Islet precursor cell (in vitro differentiated cells): ENCODE measurements around the gene CSPG4.
"Not testable (repeated sequence)": the region's sequence is repeated elsewhere in the genome, so short reads cannot be mapped to it uniquely, and the experiment has no call there.

Experiments
- DNase-seq: peaks from one replicate; pipeline ENCODE4 v3.0.0-alpha.2; 2018

Gene CSPG4, protein sequence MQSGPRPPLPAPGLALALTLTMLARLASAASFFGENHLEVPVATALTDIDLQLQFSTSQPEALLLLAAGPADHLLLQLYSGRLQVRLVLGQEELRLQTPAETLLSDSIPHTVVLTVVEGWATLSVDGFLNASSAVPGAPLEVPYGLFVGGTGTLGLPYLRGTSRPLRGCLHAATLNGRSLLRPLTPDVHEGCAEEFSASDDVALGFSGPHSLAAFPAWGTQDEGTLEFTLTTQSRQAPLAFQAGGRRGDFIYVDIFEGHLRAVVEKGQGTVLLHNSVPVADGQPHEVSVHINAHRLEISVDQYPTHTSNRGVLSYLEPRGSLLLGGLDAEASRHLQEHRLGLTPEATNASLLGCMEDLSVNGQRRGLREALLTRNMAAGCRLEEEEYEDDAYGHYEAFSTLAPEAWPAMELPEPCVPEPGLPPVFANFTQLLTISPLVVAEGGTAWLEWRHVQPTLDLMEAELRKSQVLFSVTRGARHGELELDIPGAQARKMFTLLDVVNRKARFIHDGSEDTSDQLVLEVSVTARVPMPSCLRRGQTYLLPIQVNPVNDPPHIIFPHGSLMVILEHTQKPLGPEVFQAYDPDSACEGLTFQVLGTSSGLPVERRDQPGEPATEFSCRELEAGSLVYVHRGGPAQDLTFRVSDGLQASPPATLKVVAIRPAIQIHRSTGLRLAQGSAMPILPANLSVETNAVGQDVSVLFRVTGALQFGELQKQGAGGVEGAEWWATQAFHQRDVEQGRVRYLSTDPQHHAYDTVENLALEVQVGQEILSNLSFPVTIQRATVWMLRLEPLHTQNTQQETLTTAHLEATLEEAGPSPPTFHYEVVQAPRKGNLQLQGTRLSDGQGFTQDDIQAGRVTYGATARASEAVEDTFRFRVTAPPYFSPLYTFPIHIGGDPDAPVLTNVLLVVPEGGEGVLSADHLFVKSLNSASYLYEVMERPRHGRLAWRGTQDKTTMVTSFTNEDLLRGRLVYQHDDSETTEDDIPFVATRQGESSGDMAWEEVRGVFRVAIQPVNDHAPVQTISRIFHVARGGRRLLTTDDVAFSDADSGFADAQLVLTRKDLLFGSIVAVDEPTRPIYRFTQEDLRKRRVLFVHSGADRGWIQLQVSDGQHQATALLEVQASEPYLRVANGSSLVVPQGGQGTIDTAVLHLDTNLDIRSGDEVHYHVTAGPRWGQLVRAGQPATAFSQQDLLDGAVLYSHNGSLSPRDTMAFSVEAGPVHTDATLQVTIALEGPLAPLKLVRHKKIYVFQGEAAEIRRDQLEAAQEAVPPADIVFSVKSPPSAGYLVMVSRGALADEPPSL (N-terminal part only)

DNA sequence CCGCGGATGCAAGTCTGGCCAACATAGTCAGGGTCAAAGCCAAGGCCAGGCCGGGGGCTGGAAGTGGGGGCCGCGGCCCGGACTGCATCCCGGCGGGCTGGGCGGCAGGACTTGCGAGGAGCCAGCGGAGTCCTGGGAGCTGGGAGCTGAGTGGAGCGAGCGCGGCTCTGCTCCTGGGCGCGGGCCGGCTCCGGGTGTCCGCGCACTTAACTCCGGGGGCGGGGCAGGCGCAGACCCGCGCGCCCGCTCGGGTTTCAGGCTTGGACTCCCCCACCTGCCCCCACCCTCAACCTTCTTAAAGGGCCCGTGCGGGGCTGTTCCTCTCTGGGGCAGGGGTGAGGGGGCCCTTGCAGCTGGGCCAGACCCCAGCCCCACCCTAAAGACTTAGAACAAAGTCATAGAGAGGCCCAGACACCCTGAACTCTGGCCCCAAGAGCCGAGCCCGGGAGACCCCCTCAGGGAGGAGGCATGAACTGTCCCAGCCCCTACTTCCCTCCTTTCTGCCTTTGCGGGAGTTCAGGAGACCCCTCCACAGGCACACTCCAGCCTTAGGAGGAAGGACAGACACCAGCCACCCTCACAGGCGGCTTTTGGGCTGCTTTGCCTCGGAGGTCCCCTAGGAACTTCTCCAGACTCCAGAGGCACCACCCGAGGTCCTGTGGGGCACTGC lies at the start of gene CSPG4:
CSPG4 (minus strand) TSS at position 181 of the 670 bp plus-strand sequence; CDS start at position 88, 93 bp downstream.
- DNase-seq, result peak; percentile 80

DNA sequence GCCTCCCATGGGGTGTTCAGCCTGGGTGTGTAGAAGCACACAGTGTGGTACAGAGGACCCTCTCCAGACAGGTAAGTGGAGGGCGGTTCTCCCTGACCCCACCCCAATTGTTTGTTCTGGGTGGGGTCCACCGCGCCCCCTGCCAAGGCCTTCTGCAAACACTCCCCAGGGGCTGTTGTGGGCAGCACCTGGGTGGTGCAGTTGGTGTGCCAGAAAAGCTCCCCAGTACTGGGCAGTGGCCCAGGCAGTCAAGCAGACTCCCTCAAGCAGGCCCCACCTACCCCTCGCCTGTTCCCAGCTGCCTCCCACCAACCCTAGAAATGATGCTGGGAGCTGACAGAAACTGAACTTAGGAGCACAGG lies 49.7 kb upstream of the CSPG4 start:
- not testable (repeated sequence) for DNase-seq

DNA sequence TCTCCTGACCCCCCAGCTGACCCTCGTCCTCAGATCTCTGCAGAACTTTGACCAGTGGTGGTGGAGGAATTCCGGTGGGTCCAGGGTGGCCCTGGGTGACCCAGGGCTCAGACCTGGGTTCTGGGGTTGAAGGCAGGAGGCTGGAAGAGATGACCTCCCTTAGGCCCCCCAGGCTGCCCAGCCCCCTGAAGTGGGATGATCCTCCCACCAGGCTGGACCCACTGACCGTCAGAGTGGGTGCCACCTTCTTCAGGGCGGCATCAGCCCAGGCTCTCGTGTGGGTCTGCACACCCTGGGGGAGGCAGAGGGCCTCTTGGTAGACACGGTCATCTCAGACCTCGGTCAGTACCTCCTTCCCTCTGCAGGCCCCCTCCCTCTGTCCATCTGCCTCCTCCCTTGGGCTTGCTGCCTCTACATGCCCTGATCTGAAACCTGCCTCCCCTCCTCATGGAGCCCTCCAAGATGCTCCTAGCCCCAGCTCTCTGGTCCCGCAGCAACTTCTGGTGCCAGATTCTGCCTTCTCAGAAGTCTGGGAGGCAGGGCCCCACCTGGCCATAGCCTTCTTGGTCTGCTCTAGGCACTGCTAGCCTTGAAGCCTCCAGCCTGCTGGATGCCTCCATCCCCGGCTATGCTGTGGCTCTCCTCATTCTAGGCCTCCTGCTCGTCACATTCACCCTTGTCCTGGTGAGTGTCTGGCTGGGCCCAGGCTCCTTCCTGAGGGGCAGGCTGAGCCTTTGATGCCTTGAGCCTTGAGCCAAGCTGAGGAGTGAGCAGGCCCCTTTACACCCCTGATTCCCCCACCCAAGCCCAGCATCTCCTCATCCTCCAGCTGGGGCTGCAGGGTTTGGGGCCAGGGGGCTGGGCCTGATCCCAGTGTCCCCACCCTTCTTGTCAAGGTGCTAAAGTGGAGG lies 49.1 kb upstream of the CSPG4 start:
- DNase-seq, result no peak

DNA sequence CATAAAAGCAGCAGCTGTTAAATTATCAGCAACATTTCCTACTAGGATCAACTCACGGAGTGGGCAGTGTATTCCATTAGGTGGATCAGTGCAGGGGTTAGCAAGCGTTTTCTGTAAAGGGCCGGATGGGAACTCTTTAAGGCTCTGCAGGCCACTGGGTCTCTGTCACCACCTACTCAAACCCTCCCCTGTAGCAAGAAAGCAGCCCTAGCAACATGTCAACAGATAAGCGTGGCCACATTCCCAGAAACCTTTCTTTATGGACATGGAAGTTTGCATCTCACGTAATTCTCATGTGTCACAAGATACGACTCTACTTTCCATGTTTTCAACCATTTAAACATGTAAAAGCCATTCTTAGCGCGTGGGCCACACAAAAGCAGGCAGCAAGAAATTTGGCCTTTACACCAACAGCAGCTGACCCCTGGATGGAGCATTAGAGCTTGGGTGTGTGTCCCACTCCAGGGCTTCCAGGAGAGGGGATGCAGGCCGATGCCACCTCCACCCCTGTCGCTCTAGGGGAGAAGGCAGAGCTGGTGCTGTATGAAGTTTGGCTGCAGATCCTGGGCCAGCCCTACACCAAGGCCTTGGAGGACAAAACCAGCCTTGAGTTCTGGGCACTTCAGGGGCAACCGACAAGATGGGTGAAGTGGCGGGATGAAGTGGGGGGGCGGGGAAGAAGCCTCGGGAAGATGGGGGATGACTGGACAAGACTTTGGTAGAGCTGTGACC lies 48.2 kb upstream of the CSPG4 start:
- DNase-seq, result no peak

DNA sequence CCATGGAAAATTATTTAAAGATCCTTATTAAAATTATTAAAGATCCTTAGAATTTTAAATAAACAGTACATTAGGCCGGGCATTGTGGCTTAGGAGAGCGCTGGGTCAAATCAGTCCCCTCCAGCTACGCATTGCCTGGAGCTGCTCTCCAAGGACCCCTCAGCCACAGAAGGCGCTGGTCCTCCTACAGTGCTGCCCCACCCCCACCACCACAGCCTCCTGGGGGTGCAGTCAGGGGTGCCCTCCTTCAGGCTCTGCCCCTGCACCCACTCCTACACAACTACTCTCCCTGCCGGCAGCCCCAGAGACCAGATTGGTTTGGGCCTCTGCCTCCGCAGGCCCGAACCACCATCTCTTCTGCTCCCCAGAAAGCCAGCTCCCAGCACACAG lies 47.5 kb upstream of the CSPG4 start:
- not testable (repeated sequence) for DNase-seq

DNA sequence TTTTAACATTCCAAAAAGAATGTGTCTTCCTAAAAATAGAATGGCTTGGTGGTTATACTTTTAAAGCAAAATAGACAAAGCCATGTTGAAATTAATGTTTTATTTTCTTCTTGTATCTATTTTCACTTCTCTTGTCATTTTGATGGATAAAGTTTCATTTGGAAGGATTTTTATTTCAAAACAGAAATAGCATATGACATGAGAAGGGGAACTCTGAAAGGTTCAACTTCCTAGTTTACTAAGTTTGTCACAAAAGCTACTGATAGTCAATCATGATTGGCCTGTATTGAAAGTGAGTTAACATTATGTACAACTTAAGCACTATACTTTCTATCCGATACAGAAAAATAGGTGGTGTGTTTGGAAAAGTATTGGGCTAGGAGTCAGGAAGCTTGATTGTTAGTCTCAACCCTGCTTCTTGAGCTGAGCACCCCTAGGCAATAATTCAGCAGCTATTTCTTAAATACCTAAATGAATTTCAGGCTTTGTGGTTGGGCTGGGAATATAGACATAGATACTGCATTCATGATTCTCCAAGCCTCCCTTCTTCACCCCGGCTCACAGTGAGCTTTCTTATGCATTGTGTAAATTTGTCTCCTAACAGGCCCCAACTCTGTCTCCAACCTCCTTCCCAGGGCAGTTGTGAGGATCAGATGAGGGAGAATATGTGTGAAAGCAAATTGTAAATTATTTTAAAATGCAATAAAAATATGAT lies 46.9 kb upstream of the CSPG4 start:
- no peak for DNase-seq

DNA sequence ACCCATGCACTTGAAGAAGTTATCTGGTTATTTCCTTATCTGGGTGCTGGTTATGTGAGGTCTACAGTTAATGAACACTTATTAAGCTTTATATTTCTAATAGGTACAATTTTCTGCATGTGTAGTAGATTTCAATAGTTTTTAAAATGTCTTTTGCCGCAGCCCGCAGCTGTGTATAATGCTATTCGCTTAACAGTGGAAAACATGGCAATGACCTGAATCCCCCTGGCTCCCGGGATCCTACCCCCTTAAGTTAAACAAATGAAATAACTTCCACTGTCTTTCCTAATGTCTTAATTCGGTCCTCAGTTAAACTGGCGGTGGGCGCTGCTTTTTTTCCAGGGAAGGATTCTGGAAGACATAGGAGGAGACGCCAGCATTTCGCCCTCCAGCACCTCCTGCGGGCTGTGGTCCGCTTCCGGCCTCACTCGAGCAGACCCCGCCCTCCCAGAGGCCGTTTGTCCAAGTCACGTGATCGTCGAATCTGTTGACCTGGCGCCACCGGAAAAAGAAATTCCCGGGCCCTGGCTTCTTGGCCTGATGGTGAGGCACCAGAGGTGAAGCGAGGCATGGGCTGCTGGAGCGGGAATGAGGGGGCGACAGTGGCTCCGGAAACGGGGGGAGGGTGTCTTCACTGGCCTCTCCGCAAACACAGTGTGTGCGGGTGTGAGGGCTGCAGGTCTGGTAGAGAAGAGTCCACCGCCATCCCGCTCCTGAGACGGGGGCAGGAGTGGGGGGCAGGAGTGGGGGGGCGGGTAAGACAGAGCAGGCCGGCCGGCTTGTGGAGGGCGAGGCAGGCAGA lies 45.6 kb upstream of the CSPG4 start:
- DNase-seq, result peak; percentile 94

DNA sequence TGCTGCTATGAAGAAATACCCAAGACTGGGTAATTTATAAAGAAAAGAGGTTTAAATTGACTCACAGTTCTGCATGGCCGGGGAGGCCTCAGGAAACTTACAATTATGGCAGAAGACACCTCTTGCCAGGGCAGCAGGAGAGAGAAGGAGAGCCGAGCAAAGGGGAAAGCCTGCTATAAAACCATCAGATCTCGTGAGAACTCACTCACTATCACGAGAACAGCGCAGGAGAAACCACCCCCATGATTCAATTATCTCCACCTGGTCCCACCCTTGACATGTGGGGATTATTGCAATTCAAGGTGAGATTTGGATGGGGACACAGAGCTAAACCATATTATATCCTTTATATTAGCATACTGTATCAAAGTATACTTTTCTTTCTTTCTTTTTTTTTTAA lies 42.2 kb upstream of the CSPG4 start:
- DNase-seq, result not testable (repeated sequence)

DNA sequence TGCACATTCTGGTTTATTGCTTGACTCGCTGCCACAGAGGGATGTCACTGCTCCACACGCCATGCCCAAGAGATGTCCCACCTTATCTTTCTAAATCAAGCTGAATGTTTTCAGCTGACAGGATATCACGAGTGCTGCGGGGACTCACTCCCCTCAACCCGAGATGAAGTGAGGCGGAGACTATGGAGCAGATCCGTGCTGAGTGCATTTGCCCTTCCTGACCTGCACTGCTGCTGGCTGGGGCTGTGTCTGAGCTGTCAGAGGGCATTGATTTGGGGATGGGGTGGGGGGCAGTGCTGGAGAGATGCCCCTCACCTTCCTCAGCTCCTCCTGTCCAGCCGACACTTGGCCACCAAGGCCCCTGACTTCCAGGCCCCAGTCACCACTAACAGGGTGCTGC lies 40.5 kb upstream of the CSPG4 start:
- DNase-seq, result no peak

DNA sequence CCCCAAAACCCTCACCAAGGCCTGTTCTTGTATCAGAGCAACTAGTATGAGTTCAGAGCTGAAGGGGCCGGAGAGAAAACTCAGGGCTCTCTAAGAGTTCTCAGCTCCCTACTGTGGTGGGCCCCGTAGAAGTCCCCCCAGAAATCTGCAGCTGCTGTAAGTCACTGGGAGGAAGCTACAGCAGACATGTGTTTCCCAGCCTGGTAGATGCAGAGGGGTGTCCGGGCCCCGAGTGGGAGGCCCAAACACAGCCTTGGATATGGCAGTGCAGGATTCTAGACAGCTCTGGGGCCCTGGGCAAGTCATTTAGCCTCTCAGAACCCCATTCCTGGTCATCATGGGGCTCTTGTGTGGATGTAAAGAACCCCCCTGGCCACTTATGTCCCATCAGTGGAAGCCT lies 39.2 kb upstream of the CSPG4 start:
- peak; percentile 41 for DNase-seq

DNA sequence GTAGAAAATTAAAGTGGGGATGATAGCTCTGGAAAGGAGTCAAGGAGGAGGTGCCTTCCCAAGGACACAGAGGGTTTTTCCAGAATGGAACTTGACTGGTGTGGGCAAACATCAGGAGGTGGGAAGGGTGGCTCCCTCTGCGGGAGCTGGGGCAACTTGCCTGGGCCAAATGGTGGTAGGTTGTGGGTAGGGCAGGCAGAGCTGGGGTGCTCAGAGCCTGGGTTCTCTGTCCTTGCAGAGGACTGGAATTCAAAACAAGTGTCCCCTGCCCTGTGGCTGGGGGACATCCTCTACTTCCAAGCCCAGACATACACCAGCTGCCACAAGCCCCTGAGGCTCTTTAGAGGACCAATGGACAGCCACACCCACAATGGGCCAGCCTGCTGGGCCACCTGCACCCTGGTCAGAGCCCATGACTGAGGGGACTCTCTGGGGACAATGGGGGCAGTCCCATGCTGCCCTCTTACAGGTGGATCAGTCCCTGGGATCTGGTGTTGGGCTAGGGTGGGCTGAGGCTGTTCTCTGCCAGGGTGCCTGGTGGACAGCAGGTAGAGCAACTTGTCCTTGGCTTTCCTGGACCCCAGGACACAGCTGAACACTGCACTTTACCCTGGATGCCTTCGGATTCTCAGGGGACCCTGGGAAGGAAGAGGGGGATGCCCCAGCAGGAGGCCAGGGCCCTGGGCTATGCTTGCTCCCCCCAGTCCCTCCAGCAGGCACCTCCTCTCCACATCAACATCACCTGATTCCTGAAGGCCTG lies 38.6 kb upstream of the CSPG4 start:
- peak; percentile 43 for DNase-seq

DNA sequence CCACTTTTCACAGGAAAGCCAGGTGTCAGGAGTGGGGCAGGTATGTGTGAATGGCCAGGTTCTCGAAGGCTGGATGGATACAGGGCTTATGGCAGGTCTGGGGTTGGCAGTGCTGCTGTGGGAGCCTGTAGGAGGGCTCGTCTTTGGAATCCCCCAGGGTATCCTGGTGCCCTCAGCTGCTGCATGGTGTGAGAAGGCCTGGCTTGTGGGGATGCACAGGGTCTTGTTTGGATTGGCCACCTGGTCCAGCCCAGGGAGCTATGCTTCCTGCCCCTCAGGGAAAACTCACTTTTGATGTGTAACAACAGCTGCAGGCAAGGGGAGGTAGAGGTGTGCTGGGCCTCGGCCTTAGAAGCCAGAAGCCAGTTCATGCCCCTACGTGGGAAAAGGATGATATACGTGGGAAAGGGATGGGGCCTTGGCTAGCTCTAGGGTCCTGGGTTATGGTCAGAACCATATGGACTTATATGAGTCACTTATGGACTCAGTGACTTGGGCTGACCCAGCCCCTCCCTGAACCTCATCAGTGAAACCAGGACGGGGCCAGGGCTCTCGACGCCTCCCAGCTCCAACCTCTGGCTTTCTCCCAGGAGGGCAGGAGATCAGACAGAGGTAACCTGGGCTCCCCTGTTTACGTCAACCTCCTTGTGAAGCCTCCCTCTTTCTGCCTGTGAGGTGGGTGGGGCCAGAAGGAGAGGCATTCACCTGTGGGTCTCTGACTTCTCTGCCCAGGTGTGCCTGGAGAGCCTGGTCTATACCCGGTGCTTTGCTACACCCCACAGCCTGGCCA lies 37.8 kb upstream of the CSPG4 start:
- DNase-seq, result peak; percentile 43

DNA sequence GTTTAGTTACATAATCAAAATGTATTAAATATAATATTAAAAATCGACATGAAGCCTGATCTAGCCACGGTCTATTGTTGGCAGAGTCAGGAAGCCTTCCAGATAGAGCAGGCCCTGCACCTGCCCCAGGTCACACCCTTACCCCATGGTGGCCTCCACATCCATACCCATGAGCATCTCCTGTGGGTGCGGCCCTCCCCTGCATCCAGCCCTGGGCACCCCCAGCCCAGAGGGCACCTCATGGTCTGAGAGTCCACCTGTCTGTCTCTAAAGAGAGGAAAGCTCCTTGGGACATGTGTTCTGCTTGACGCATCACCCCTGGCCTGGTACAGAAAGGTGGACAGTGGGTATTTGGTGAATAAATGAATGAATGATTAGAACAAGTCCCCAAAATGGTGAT lies 37.2 kb upstream of the CSPG4 start:
- DNase-seq, result no peak

DNA sequence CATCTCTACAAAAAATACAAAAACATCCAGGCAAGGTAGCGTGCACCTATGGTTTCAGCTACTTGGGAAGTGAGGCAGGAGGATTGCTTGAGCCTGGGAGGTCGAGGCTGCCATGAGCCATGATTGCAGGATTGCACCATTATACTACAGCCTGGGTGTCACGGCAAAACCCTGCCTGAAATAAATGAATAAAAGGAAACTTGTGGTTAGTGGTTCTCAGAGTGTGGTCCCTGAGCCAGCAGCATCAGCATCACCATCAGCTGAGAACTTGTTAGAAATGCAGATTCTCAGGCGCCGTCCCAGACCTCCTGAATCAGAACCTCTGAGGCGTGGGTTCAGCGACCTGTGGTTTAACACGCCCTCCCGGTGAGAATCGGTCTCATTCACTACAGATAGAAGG lies 36.2 kb upstream of the CSPG4 start:
- not testable (repeated sequence) for DNase-seq

DNA sequence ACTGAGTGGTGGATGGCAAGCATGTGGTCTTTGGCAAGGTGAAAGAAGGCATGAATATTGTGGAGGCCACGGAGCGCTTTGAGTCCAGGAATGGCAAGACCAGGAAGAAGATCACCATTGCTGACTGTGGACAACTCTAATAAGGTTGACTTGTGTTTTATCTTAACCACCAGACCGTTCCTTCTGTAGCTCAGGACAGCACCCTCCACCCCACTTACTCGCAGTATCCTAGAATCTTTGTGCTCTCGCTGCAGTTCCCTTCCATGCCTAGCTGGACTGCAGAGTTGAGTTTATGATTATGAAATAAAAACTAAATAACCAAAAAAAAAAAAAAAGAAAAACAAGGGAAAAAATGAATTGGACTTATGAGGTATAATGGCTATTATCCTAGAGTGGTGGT lies 34.5 kb upstream of the CSPG4 start:
- not testable (repeated sequence) for DNase-seq

DNA sequence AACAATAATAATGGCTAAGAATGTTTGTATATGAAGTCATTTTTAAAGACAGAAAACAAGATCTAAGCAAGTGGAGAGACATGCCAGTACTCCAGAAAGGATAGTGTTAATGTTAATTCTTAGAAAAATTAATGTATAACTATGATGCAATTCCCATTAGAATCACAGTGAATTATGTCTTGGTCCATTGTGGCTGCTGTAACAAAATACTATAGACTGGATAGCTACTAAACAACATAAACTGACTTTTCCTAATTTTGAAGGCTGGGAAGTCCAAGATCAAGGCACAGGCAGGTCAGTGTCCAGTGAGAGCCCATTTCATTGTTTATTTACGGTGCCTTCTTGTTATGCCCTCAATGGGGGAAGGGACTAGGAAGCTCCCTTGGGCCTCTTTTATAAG lies 32.7 kb upstream of the CSPG4 start:
- no peak for DNase-seq

DNA sequence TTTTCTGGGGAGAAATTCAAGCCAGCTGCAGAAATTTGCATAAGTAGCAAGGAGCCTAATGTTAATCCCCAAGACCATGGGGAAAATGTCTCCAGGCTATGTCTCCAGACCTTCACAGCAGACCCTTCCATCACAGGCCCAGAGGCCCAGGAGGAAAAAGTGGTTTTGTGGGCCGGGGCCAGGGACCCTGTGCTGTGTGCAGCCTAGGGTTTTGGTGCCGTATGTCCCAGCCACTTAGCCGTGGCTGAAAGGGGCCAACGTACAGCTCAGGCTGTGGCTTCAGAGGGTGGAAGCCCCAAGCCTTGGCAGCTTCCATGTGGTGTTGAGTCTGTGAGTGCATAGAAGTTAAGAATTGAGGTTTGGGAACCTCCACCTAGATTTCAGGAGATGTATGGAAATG lies 29.7 kb upstream of the CSPG4 start:
- not testable (repeated sequence) for DNase-seq

DNA sequence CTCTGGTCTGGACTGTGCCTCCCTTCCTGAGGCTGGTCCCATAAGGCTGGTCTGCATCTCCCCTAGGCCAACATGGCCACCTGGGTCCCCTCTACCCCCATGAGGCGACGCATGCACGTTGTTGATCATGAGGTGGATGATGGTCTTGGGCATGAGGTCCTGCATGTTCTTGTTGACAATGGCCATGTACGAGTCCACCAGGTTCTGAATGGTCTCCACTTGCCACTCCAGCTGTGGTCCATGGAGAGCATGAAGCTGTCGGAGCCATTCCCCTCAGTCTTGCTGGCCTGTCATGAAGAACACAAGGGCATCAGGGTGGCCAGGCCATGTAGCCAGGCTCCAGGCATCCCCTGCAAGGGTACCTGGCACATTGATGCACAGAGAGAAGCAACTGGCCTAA lies 27.1 kb upstream of the CSPG4 start:
- peak; percentile 38 for DNase-seq
